ENCODE results near the gene L2HGDH.
"Not testable (repeated sequence)": the region's sequence is repeated elsewhere in the genome, so short reads cannot be mapped to it uniquely, and the experiment has no call there.

The L2HGDH gene

GRCh38 chr14:50339178-50339804 lies 27.3 kb upstream of the L2HGDH start:
- no peak for DNase-seq

- no peak for DNase-seq
Observed at GRCh38 chr14:50338587-50338986, 26.6 kb upstream of the L2HGDH start.

- DNase-seq, result peak; percentile 96
Observed at GRCh38 chr14:50335989-50336824, 24.2 kb upstream of the L2HGDH start.

GRCh38 chr14:50335389-50335788 lies 23.4 kb upstream of the L2HGDH start:
- DNase-seq, result peak; percentile 96

GRCh38 chr14:50334211-50334610 lies 22.2 kb upstream of the L2HGDH start:
- DNase-seq, result no peak

GRCh38 chr14:50333014-50333509 lies 21.0 kb upstream of the L2HGDH start:
- DNase-seq, result no peak

- no peak for DNase-seq
Observed at GRCh38 chr14:50331596-50331995, 19.6 kb upstream of the L2HGDH start.

GRCh38 chr14:50321009-50321660 lies 9.1 kb upstream of the L2HGDH start:
- DNase-seq, result peak; percentile 92

- no peak for DNase-seq
Observed at GRCh38 chr14:50320283-50320682, 8.3 kb upstream of the L2HGDH start.

- no peak for DNase-seq
Observed at GRCh38 chr14:50319721-50320120, 7.7 kb upstream of the L2HGDH start.

- DNase-seq, result no peak
Observed at GRCh38 chr14:50319293-50319692, 7.3 kb upstream of the L2HGDH start.

- peak; percentile 19 for DNase-seq
Observed at GRCh38 chr14:50318031-50318626, 6.1 kb upstream of the L2HGDH start.

GRCh38 chr14:50314098-50314497 lies 2.1 kb upstream of the L2HGDH start:
- not testable (repeated sequence) for DNase-seq

GRCh38 chr14:50312734-50313054 lies 665 bp upstream of the L2HGDH start:
- peak; percentile 62 for DNase-seq

GRCh38 chr14:50311337-50311971 lies 575 bp downstream of the L2HGDH start:
- DNase-seq, result no peak

- DNase-seq, result no peak
Observed at GRCh38 chr14:50310445-50310844, 1.6 kb downstream of the L2HGDH start.

GRCh38 chr14:50308363-50308915 lies 3.6 kb downstream of the L2HGDH start:
- DNase-seq, result no peak

- no peak for DNase-seq
Observed at GRCh38 chr14:50303744-50304471, 8.1 kb downstream of the L2HGDH start.

GRCh38 chr14:50301914-50302313 lies 10.1 kb downstream of the L2HGDH start:
- DNase-seq, result no peak

GRCh38 chr14:50299585-50299984 lies 12.4 kb downstream of the L2HGDH start:
- DNase-seq, result no peak

GRCh38 chr14:50290306-50290705 lies 21.7 kb downstream of the L2HGDH start:
- DNase-seq, result no peak

- DNase-seq, result no peak
Observed at GRCh38 chr14:50288146-50288545, 23.9 kb downstream of the L2HGDH start.
